Right lung (tissue), 10 donors: Measurements from ENCODE around the gene ARMH3. TPM values are rescaled to one million over a fixed set of nuclear protein-coding genes. Genes with fewer than 3 reads are reported as not detected.

ENCODE experiments used
- DNase-seq, 2 donors: peaks; one replicate each; pipeline ENCODE4 v3.0.0-alpha.2; 2013
- long read RNA-seq, 8 donors: transcript quantifications; one replicate each; lab custom pipeline, GENCODE V29; 2026
- polyA plus RNA-seq, 5 donors: library from polyadenylated mRNA; unstranded; fragments of 120-200 nt; gene quantifications; one replicate each; pipeline versions ENCODE4 v1.2.1 to v1.2.3, GENCODE V29; 2013; ENCODE audit warnings: inconsistent platforms in 1 of 5, low replicate concordance in 1 of 5; ENCODE audit not compliant: insufficient read length in 5 of 5, insufficient read depth in 1 of 5

Gene ARMH3
- polyA plus RNA-seq: 10 to 100 TPM; 20.3 to 23.8 (median 21.8) TPM
- long read RNA-seq, donor 1: 0 reads
- long read RNA-seq, donor 2, full-length matches to known transcripts: 1 of 1 reads
- long read RNA-seq, donor 2, partial matches to known transcripts: 0 of 1 reads
- long read RNA-seq, donor 2, other reads (novel, unspliced or antisense): 0 of 1 reads
- long read RNA-seq, donor 3, partial matches to known transcripts: 0 of 1 reads
- long read RNA-seq, donor 3, other reads (novel, unspliced or antisense): 0 of 1 reads
- long read RNA-seq, donor 4, full-length matches to known transcripts: 1 of 1 reads
- long read RNA-seq, donor 4, partial matches to known transcripts: 0 of 1 reads
- long read RNA-seq, donor 4, other reads (novel, unspliced or antisense): 0 of 1 reads
- long read RNA-seq, donor 5: 0 reads
- long read RNA-seq, donor 6, full-length matches to known transcripts: 3 of 3 reads
- long read RNA-seq, donor 6, partial matches to known transcripts: 0 of 3 reads
- long read RNA-seq, donor 6, other reads (novel, unspliced or antisense): 0 of 3 reads
- long read RNA-seq, donor 7, partial matches to known transcripts: 0 of 1 reads
- long read RNA-seq, donor 7, other reads (novel, unspliced or antisense): 0 of 1 reads
- long read RNA-seq, donor 8: 0 reads

GRCh38 chr10:102055647-102056419 is at the start of gene ARMH3:
TSS of gene ARMH3 (minus strand) at chr10:102056173. CDS start at chr10:102040114, 16,059 bp downstream.
- peak; percentile 92 for DNase-seq

- no peak for DNase-seq
These were observed 46.4 kb upstream of the ARMH3 start for GRCh38 chr10:102102421-102102820.

DNA sequence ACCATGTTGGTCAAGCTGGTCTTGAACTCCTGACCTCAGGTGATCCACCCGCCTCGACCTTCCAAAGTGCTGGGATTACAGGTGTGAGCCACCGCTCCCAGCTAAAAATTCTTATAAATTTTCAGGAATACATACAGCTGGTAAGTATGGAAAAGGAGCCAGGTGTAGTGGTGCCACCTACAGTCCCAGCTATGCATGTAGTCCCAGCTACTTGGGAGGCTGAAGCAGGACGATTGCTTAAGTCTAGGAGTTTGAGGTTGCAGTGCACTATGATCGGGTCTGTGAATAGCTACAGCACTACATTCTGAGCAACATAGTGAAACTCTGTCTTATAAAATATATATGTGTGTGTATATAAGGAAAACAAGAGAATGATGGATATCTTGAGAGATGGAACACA is 45.2 kb upstream of the ARMH3 start:
- no peak for DNase-seq

DNA sequence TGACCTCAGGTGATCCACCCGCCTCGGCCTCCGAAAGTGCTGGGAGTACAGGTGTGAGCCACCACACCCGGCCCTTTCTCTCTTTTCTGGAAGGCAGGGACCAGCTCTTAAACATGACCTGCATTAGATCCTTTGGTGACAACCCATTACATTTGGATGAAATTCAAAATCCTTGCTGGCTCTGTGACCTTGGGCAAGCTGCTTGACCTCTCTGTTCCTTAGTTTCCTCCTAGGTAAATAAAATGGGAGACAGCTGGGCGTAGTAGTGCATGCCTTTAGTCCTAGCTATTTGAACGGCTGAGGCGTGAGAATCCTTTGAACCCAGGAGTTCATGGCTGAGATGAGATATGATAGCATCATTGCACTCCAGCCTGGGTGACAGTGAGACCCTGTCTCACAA is 40.5 kb upstream of the ARMH3 start:
- no peak for DNase-seq

GRCh38 chr10:102090772-102091171 is 34.8 kb upstream of the ARMH3 start:
- DNase-seq: no peak

DNA sequence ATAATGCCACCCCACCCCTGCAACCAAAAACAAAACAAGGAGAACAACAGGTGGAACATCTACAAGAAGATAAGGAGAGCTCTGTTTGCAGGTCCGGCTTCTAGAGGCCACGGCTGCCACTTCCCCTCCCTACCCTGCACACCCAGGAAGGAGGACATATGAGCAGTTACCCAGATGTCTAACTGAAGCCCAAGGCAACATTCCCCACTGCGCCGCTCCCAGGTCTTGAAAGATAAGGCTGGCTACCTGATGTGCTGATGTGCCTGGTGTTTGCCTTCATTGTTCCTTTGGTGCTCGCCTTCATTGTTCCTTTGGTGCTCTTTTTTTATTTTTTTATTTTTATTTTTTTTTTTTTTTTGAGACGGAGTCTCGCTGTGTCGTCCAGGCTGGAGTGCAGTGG is 30.2 kb upstream of the ARMH3 start:
- no peak for DNase-seq

DNA sequence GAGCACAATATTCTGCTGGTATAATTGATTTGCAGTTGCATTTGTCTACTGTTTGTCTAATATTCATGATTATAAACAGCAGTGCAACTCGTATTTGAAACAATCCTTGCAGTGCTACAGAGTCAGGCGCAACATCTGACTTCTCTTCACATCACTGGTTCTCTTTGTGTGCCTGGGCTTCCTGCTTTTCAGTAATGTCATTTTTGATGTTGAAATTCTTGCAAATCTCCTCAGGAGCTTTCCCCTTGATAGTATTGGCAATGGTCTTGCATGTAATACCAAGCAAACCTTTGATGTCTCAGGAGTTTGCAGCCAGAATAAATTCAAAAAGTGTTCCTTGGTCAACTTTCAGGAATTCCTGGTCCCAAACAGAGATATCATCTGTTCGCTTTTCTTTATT is 29.4 kb upstream of the ARMH3 start:
- no peak for DNase-seq

DNA sequence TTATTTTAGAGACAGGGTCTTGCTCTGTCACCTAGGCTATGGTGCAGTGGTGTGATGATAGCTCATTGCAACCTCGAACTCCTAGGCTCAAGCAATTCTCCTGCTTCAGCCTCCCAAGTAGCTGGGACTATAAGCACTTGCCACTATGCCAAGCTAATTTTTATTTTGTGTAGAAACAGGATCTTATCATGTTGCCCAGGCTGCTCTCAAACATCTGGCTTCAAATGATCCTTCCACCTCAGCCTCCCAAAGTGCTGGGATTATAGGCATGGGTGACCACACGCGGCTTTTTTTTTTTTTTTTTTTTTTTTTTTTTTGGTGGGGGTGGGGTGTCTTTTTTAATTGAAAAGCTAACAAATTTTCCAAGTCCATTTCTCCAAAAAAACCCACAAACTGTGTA is 27.6 kb upstream of the ARMH3 start:
- DNase-seq: no peak

- peak; percentile 52 to 67 for DNase-seq
These were observed 16.9 kb upstream of the ARMH3 start for GRCh38 chr10:102072673-102073527.

- DNase-seq: no peak
These were observed 13.1 kb upstream of the ARMH3 start for GRCh38 chr10:102069071-102069470.

DNA sequence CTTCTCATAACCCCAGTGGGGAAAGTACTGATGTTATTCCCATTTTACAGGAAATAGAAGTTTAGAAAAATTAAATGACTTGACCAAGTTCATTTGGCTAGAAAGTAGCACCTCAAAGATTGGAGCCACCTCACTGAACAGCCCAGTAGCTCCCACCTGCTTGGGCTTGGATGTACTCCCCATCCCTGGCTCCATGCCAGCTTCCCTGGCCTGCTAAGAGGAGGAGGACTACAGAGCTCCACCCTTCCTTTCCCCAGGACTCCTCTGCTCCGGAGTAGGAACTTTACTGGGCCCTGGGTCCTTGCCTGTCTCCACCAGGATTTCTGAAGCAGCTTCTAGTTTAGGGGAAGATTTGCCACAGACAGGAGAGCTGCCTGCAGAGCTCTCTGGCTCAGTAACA is 12.2 kb upstream of the ARMH3 start:
- DNase-seq: no peak

DNA sequence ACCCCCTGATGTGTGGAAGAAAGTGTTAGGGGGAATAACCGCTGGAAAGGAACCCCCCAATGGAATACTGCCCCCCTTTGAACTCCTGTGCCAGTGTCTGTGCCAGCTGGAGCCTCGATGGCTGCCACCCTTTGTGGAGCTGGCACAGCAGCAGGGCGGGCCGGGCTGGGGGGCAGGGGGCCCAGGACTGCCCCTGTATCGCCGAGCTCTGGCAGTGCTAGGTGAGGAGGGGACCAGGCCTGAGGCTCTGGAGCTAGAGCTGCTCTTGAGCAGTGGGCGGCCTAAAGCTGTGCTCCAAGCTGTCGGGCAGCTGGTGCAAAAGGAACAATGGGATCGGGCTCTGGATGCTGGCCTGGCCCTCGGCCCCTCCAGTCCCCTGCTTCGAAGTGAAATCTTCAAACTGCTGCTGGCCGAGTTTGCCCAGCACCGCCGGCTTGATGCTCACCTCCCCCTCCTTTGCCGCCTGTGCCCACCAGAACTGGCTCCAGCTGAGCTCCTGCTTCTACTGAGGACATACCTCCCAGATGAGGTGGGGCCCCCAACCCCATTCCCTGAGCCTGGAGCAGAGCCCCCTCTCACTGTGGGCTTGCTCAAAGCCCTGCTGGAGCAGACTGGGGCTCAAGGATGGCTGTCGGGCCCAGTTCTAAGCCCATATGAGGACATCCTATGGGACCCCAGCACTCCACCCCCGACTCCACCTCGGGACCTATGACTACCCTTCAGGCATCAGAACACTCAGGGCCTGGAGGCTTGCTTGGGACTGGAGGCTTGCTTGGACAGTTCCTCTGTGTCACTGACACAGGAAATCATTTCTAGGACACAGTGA is 11.3 kb upstream of the ARMH3 start:
- DNase-seq: no peak

DNA sequence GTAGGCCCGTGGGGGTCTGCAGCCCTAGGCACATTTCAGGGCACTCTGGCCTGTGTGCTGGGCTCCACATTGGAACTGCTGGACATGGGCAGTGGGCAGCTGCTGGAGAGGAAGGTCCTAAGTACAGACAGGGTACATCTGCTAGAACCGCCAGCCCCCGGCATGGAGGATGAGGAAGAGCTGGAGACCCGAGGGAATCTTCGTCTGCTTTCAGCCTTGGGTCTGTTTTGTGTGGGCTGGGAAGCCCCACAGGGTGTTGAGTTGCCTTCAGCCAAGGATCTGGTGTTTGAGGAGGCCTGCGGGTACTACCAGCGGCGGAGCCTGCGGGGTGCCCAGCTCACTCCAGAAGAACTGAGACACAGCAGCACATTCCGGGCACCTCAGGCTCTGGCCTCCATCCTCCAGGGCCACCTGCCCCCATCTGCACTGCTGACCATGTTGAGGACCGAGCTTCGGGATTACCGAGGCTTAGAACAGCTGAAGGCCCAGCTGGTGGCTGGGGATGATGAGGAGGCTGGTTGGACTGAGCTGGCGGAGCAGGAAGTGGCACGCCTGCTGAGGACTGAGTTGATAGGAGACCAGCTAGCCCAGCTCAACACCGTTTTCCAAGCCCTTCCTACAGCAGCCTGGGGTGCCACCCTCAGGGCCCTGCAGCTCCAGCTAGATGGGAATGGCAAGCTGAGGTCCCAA is 10.6 kb upstream of the ARMH3 start:
- DNase-seq: no peak

GRCh38 chr10:102065561-102066398 is 9.8 kb upstream of the ARMH3 start:
- peak; percentile 9 to 14 for DNase-seq

- peak; percentile 86 to 89 for DNase-seq
These were observed 9.0 kb upstream of the ARMH3 start, which contains the start of gene HPS6 for GRCh38 chr10:102064868-102065560. TSS of gene HPS6 (plus strand) at chr10:102065349. CDS start at chr10:102065475, 126 bp downstream.

DNA sequence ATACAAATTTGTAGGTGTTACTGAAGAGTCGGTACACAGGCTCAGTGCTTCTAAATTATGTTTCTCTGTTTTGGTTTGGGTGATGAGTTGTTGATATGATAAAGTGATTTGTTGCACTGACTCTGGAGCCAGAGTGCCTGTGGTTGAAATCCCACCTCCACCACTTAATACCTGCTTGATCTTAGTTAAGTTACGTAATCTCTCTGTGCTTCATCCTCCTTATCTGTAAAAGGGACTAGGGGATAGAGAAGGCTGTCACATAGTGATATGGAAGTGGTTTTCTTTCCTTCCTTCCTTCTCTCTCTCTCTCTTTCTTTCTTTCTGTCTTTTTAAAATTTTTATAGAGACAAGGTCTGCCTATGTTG is 8.5 kb upstream of the ARMH3 start:
- no peak for DNase-seq

GRCh38 chr10:102059987-102060386 is 4.0 kb upstream of the ARMH3 start:
- no peak for DNase-seq
